CD4-positive, alpha-beta T cell treated with Interleukin-21 for 1 hour (primary cell): ENCODE results near the gene NGLY1.

Experiments used
- DNase-seq: peaks from one replicate; pipeline ENCODE4 v3.0.0-alpha.2; 2020

NGLY1 gene

DNA sequence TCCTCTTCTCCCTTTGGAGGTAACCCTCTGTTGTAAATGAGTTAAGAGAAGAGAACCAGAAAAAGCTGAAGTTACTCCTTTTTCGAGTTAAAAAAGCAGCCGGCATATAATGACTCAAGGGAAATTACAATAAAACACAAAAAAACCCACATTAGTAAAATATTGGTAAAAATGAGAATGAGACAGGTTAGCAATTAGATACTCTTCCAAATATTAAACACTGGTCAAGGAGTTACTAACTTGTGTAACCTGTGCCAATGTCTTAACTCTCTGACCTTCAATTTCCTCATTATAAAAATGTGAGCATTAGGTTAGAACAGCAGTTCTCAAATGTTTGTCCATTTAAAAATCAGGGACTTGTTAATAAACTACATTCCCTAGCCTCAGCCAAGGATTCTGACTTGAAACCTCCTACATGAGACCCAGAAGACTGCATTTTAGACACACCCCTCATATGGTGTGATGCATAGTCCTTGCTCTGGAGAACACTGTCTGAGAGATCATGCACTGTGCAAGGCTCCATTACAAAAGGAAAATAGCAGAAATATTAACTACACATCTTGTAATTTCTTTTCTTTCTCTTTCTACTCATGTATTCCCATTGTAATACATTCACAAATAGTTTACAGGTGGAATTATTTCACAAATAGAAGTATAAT is 75.8 kb downstream of the NGLY1 start:
- DNase-seq: no peak

DNA sequence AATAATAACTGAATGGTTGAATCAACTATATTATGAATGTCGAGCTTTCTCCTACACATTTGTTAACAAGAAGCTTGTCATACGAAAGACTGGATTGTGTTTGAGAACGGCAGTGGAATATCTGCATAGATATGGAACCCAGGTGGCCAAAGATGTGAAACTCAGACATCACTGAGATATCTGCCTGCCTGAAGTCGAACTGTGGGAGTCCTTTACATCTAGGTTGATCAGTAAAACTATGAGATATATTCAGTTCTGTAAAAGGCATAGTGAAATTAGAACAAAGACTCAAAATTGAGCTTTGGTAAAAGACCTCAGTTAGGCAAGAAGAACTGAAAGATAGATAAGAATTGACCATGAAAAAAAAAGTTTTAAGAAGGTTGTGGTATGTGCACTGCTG is 77.0 kb downstream of the NGLY1 start:
- no peak for DNase-seq

DNA sequence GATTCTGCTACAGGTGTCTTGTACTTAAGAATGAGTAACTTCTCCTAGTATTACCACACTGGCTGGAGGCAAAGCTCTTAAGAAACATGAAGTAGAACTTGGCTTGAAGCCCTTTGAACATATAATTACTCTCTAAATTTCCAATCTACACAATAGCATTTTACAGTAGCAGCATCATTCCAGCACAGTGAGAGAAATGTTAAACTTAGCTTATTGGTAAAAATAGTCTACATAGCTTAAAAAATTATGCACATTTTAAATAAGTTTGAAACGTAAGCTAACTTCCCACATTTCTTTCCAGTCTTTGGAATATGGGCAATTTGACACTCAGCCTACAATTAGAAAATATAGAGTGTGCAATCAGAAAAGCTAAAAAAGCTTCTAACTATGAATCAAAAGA is 85.7 kb downstream of the NGLY1 start:
- no peak for DNase-seq

DNA sequence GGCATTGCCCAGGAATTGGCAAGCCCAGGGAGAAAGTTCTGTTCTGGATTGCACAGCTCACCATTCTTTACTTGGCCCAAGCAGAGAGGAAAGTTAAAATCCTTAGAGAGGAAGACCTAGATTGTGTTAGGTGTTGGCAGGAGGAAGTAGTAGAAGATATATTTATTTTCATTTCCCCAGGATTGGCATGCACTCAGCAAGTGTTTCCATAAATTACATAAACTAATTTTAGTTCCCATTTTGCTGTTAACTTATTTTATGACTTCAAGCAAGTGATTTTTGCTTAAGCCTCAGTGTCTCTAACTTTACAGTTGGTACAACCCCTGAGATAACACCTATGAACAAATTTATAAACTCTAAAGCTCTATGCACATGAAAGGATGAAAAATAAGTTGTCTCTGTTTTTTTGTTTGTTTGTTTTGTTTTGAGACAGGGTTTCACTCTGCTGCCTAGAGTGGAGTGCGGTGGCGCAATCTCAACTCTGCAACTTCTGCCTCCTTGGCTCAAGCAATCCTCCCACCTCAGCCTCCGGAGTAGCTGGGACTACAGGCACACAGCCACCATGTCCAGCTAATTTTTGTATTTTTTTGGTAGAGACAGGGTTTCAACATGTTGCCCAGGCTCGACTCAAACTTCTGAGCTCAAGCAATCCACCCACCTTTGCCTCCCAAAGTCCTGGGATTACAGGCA is 87.4 kb downstream of the NGLY1 start:
- DNase-seq: no peak

DNA sequence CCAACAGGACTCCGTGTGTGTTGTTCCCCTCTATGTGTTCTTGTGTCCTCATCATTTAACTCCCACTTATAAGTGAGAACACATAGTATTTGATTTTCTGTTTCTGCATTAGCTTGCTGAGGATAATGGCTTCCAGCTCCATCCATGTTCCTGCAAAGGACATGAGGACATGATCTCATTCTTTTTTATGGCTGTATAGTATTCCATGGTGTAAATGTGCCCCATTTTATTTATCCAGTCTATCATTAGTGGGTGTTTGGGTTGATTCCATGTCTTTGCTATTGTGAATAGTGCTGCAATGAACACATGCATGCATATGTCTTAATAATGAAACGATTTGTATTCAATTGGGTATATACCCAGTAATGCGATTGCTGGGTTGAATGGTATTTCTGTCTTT is 90.0 kb downstream of the NGLY1 start:
- no peak for DNase-seq

DNA sequence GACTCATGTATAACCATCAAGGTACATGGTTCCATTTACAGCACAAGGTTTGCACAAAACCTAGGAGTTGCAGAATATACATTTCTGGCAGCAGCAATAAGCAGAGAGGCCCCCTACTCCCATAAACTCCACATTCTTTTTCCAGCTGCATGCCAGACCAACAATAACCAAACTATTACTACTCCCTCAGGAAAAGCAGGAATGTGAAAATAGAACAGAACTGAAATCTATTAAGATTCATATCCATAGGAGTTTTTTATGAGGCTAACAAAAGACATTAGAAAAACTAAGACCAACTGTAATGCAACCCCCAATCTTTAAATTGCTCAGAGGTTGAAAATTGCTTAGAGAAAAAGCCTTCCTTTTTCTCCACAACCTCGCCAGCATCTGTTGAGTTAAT is 90.9 kb downstream of the NGLY1 start:
- DNase-seq: no peak

DNA sequence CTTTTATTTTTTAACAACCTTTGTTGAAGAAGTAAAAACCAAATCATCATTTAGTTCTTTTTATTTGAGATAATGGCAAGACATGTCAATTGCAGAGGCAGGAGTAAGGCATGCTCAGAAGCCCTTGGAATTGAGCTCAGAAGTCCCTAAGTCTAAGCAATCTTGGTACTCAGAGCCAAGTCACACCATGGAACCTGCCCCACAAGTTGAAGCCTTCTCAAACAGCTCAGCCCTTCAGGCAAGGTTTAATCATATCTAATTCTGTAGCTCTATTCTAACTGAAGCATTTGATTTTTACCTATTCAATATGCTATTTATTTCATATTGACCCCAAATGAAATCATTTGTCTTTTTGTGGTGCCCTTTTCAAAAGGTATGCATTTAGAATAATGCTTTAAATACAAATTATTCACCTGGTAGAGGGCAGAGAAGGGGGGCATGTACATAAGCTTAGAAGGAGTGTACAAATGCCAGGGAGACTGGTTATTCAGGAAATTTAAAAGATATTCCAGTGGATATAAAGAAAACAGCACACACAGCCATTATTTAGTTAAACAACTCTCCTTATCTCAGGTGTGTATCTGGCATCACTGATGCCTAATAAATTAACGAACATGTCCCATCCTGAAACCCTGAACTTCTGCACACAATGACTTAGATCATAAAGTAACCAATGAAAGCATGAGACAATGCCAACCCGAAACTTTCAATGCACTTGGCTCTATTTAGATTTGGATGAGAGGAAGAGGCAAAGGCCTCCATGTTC is 92.3 kb downstream of the NGLY1 start:
- DNase-seq: no peak

DNA sequence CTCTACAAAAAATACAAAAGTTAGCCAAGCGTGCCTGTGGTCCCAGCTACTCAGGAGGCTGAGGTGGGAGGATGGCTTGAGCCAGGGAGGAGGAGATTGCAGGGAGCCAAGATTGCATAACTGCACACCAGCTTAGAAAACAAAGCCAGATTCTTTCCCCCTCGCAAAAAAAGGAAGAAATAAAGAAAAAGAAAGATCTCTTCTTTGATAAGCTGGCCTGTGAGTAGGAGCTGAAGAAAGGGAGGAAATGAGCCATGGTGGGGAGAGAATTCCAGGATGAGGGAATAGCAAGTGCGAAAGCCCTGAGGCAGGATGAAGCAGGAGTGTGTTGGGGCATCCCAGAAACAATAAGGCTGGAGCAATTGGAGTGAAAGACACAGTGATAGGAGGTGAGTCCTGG is 94.0 kb downstream of the NGLY1 start:
- DNase-seq: no peak

DNA sequence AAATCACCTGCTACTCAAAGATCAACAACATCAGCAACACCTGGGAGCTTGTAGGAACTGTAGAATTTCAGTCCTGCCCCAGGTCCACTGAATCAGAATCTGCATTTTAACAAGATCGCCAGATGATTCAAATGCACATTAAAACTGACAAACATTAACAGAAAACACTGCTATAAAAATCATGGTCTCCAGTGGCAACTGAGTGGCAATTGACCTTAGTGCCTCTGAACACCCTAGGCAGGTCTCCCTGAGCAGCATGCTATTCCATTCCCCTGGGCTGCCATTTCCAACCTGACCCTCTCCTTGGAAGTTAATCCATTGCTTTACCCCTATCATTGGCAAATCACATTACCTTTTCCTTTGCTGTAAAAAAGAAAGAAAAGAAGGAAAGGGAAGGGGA is 95.5 kb downstream of the NGLY1 start:
- DNase-seq: no peak

DNA sequence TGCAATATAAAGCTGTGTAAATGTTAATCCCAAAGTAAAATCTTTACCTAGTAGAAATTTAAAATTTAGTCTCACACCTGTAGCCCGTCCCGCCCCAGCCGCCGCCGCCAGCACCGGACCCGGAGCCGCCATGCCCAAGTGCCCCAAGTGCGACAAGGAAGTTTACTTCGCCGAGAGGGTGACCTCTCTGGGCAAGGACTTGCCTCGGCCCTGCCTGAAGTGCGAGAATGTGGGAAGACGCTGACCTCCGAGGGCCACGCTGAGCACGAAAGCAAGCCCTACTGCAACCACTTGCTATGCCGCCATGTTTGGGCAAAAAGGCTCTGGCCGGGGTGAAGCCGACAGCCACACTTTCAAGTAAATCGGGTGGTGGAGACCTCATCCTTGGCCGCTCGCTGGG is 96.5 kb downstream of the NGLY1 start:
- no peak for DNase-seq

DNA sequence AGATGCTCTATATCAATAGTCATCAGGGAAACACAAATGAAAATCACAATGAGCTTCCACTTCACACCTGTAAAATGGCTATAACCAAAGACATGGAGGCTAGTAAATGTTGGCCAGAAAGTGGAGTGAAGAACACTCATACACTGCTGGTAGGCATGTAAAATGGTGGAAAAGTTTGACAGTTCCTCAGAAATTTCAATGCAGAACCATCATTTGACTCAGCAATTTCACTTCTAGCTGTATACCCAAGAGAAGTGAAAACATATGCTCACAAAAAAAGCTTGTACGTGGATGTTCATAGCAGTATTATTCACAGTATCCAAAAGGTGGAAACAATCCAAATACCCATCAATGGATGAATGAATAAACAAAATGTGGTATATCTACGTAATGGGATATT is 99.4 kb downstream of the NGLY1 start:
- no peak for DNase-seq

DNA sequence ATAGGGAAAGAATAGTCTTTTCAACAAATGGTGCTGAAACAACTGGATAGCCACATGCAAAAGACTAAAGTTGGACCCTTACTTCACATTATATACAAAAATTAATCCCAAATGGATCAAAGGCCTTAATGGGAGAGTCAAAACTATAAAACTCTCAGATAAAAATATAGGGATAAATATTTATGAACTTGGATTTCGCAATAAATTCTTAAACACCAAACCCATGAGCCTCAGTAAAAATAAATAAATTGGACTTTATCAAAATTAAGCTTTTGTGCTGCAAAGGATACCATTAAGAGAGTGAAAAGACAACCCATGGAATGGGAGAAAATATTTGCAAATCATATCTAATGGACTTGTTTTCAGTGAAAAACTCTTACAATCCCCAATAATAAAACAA is 99.8 kb downstream of the NGLY1 start:
- no peak for DNase-seq

DNA sequence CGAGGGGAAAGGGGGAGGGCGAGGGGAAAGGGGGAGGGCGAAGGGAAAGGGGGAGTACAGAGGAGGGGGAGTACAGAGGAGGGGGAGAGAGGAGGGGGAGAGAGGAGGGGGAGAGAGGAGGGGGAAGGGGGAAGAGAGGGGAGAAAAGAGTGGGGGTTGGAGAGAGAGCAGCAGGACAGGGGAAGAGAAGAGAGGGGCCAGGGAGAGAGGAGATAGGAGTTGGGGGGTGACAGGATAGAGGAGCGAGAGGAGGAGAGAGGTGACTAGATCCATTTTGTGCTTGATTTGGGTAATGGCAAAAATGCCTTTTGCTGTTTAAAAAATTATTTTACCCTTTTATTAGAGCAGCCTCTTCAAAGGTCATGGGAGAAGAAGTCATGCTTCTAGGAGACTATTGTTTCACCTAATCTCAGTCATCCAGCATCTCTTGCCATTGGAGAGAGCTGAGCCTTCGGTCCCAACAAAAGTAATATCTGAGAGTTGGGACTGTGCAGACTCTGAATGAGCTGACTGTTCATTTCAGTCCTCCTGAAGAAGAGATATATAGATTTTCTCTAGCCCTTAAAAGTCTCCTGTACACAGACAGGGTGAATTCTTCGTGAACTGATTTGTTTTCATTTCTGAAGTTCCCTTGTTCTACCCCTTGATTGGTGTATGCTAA is 103.5 kb downstream of the NGLY1 start:
- DNase-seq: no peak

DNA sequence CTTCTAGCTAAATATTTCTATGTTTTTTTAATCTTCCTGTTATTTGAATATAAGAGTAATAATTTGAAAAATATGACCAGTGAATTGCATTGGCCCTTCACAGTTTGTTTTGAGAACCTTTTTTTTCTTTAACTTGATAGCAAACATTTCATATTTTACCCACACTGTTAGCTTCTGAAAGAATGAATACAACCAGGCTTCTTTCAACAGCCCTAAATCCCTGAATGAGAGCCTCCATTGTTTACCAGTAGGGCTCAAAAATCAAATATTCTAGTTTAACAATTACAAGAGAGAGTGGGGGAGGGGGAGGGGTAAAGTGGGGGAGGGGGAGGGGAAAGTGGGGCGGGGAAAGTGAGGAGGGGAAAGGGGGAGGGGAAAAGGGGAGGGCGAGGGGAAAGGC is 104.1 kb downstream of the NGLY1 start:
- DNase-seq: no peak

DNA sequence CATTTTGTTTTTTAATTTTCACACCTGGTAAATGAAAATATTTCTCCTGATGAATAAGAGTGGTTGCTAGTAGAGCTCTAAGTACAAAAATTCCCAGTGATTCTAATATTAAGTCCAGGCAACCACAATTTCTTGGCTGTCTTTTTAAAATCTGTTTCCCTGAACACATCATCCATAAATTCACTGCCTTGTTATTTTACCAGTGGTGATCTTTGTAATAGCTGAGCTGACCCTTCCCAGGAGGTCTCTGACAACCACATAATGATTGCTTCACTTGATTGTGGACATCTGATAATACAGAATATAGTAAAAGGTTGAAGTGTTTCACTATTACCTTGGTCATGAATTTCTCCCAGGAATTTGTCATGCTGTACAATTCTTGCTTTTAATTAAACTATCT is 104.7 kb downstream of the NGLY1 start:
- DNase-seq: no peak

DNA sequence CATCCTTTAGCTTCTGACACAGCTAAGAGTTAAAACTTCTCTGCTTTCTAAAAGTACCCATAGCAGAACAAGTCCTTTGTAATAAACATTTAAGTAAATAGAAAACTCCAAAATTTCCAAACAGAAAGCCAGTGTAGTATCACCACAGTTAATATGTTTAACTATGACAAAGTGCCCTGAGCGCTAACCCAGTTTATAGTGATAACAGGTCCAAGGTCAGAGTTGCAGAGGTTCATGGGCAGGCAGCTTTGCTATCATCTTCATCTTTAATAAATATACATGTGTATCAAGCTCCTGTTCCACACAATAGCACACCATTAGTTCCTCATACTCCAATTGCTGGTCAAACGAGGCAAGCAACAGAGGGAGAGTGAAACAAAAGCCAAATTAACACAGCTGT is 106.1 kb downstream of the NGLY1 start:
- no peak for DNase-seq

DNA sequence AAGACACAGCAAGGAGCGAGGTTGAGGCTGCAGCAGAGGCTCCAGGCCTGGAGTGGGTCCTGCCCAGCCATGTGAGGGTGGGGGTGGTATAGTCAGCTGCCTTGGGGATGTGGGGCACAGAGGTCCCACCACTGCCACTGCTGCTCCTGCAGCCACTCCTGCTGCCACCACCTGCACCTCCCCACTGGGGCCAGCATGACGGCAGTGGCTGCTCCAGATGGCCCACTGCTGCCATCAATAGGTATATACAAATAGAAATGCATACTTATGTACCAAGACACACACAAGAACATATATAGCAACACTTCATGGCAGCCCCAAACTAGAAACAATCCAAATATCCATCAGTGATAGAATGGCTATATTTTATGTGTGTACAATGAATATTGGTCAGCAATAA is 108.6 kb downstream of the NGLY1 start:
- DNase-seq: no peak

DNA sequence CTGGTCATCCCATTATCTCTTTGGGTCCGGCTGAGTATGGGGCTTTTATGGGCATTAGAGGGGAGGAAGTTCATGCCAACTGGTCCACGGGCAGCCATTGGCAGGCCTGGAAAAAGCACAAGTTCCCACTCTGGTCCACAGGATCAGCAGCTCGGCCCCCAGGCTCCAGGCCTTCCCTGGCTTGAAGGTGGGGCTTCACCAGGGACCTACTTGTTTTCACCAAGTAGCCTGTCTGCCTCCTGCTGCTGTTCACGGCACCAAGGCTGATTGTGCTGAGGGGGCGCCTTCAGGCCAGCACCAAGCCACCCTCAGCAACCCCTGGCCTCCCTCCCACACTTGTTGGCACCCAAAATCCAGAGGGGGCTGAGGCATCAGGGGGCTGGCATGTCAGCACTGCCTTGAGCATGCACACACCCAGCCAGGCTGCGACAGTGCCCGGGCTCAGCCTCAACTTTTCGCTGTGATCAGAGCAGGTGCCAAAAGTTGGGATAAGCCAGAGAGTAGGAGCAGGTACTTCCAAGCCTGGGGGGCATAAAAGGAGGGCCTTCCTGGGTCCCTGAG is 109.4 kb downstream of the NGLY1 start:
- DNase-seq: no peak
